Coronary artery (tissue), 2 donors: ENCODE measurements around the gene LDLRAD4.

ENCODE experiments used
- DNase-seq: peaks from one replicate; pipeline ENCODE4 v3.0.0-alpha.2; 2017; ENCODE audit warnings: low spot score
- H3K27ac ChIP-seq, 2 donors: fragments of 200-600 bp; sonication (generic); one replicate each; pipeline ENCODE4 v1.5.1; 2016 to 2019
- H3K4me3 ChIP-seq: fragments of 200-600 bp; sonication (generic); 2 replicates; pipeline ENCODE4 v1.5.1; 2016; ENCODE audit warnings: mild to moderate bottlenecking, moderate library complexity
- CTCF ChIP-seq: fragments of 200-600 bp; sonication (generic); IDR thresholded peaks from one replicate; pipeline ENCODE4 v1.5.1; 2019; ENCODE audit warnings: antibody characterized with exemption

LDLRAD4 gene

DNA sequence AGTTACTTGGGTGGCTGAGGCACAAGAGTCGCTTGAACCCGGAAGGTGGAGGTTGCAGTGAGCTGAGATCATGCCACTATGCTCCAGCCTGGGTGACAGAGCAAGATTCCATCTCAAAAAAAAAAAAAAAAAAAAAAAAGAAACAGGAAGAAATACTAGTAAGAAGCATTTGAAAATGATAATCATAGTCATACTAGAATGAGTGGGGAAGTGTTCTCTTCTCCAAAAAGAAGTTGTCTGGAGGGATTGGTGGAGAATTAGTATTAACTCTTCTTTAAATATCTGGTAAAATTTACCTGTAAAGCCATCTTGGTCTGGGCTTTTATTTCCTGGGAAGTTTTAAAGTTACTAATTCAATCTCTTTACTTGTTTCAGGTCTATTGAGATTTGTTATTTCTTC lies 376.0 kb downstream of the LDLRAD4 start:
- no peak for DNase-seq
- Histone ChIP-seq H3K4me3 (no peak overlapping the region), H3K27ac (no peak overlapping the region)
- no peak for TF ChIP-seq CTCF

GRCh38 chr18:13597068-13597467 lies 378.5 kb downstream of the LDLRAD4 start:
- H3K27ac ChIP-seq = no peak overlapping the region
- TF ChIP-seq CTCF = no peak
- DNase-seq = no peak
- no peak overlapping the region for H3K4me3 ChIP-seq

DNA sequence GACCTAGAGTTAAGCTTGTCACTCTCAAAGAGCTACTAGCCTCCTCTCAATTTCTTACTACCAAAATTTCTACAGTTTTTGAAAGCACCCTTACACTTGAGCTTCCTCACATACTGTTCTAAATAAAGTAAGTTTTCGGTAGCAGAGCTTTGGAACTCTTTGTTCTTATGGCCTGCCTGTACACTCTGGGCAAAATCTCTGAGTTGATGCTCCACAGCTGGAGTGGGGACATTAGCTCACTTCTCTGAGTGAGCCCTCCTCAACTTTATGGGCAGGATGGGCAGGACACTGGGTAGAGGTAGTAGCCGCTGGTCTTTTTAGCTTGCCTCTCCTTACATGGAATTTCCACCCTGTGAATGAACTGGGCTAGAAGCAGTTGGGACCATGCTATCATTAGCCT lies 380.0 kb downstream of the LDLRAD4 start:
- H3K27ac ChIP-seq = no peak overlapping the region
- DNase-seq = no peak
- H3K4me3 ChIP-seq = no peak overlapping the region
- no peak for TF ChIP-seq CTCF

GRCh38 chr18:13599031-13599430 lies 380.5 kb downstream of the LDLRAD4 start:
- no peak for DNase-seq
- no peak for TF ChIP-seq CTCF
- Histone ChIP-seq H3K27ac (no peak overlapping the region), H3K4me3 (no peak overlapping the region)

DNA sequence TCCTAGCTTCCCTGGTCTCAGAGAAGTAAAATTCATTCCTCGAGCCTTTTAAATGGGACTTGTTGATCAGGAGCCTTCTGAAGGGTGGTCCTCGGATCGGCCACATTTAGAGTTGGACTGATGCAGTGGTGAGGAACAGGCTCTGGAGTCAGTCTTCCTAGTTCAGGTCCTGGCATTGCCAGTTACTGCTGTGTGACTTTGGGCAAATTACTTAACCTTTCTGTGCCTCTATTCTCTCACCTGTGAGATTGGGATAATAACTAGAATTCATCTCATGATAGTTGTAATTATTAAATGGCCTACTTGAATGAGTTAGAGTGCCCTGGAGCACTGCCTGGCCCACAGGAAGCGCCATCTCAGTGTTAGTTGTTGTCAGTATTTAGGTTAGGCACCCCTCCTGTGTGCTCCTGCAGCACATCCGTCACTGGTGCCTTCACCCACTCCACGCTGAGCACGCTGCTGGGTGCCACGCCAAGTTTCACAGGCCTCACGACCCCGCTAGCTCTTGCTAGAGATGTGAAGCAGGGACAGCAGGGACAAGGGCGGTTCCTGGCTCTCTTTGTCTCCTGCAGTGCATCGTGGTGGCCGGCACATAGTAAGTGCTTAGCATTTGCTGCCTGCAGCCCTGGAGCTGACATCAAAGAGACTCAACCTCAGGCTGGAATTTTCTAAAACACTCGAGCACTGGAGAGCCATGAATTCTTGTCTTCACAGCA lies 384.9 kb downstream of the LDLRAD4 start:
- DNase-seq = no peak
- Histone ChIP-seq H3K27ac (no peak overlapping the region), H3K4me3 (no peak overlapping the region)
- no peak for TF ChIP-seq CTCF

DNA sequence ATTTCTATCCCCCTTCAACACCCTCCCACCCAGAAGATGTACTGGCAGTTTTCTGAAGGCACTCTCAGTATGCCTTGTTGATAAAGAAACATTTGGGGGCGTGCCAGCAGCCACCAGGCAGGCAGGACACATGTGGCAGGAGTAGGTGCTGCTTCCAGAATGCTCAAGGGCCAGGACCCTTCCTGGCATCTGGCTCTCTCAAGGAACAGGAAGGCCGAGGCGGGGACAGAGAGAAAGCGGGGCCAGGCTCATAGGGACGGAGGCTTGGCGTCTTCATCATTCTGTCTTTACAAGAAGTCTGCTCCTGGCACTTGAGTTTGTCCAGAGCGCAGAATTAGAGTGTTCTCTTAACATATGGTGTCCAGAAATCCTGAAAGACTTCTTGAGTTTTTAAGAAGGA lies 386.2 kb downstream of the LDLRAD4 start:
- no peak for TF ChIP-seq CTCF
- Histone ChIP-seq H3K27ac (no peak overlapping the region), H3K4me3 (no peak overlapping the region)
- no peak for DNase-seq

DNA sequence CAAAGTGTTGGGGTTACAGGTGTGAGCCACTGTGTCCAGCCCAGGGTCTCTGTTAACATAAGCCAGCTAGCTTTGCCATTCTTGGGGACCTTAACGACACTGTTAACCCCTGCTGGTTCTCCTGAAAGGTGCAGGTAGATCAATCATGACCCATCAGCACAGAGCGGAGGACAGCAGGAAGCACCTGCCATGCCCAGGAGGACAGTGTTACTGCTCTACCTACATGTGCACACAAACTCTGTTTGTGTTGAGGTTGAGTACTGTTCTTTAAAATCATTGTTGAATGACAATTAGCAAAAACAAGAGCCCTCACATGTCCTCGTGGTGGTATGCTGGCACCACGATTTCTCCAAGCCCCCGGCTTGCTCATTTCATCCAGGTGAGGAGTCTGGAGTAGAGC lies 386.9 kb downstream of the LDLRAD4 start:
- no peak for DNase-seq
- no peak overlapping the region for H3K27ac ChIP-seq
- no peak overlapping the region for H3K4me3 ChIP-seq
- TF ChIP-seq CTCF = no peak
